ENCODE measurements around the gene FXR2. TPM values are rescaled to one million over a fixed set of nuclear protein-coding genes. Genes with fewer than 3 reads are reported as not detected.
A peak's percentile ranks its signal among the peaks of the same experiment; 100 is the strongest.

Gene FXR2
- total and polyA plus RNA-seq, 9 of the 15 experiments (the other 6 are each of a cell fraction or from before 2014, with no cell fraction given), result 2.0 to 49.3 (median 24.5) TPM

GRCh38 chr17:7572338-7572587 is 42.4 kb downstream of the FXR2 start (continued):
- no peak for TF ChIP-seq BCOR (IDR thresholded peaks at IDR 0.05)
- no peak for TF ChIP-seq PHB2 (IDR thresholded peaks at IDR 0.05; ENCODE audit: low read depth)
- no peak for TF ChIP-seq CBFB (CRISPR knock-in tag; IDR thresholded peaks at IDR 0.05)
- TF ChIP-seq, protein P1, sequence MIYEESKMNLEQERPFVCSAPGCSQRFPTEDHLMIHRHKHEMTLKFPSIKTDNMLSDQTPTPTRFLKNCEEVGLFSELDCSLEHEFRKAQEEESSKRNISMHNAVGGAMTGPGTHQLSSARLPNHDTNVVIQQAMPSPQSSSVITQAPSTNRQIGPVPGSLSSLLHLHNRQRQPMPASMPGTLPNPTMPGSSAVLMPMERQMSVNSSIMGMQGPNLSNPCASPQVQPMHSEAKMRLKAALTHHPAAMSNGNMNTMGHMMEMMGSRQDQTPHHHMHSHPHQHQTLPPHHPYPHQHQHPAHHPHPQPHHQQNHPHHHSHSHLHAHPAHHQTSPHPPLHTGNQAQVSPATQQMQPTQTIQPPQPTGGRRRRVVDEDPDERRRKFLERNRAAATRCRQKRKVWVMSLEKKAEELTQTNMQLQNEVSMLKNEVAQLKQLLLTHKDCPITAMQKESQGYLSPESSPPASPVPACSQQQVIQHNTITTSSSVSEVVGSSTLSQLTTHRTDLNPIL (CRISPR knock-in tag; IDR thresholded peaks at IDR 0.05), result no peak
- TF ChIP-seq MAX (CRISPR knock-in tag; IDR thresholded peaks at IDR 0.05), result peak; percentile 97
- no peak for TF ChIP-seq PTTG1 (tag; IDR thresholded peaks at IDR 0.05; ENCODE audit: low read depth)
- peak; percentile 77 for TF ChIP-seq SPI1 (IDR thresholded peaks at IDR 0.05; ENCODE audit: borderline replicate concordance, low read depth, low read length)
- no peak for TF ChIP-seq CBX3 (IDR thresholded peaks at IDR 0.05; ENCODE audit: borderline replicate concordance in 1 of 2, low read length in 2 of 2)
- TF ChIP-seq, protein P2, sequence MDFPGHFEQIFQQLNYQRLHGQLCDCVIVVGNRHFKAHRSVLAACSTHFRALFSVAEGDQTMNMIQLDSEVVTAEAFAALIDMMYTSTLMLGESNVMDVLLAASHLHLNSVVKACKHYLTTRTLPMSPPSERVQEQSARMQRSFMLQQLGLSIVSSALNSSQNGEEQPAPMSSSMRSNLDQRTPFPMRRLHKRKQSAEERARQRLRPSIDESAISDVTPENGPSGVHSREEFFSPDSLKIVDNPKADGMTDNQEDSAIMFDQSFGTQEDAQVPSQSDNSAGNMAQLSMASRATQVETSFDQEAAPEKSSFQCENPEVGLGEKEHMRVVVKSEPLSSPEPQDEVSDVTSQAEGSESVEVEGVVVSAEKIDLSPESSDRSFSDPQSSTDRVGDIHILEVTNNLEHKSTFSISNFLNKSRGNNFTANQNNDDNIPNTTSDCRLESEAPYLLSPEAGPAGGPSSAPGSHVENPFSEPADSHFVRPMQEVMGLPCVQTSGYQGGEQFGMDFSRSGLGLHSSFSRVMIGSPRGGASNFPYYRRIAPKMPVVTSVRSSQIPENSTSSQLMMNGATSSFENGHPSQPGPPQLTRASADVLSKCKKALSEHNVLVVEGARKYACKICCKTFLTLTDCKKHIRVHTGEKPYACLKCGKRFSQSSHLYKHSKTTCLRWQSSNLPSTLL (IDR thresholded peaks at IDR 0.05), result no peak
- TF ChIP-seq NR4A1 (CRISPR knock-in tag; IDR thresholded peaks at IDR 0.05), result no peak
- TF ChIP-seq NR4A1 (tag; IDR thresholded peaks at IDR 0.05), result no peak
- TF ChIP-seq NR2C1 (IDR thresholded peaks at IDR 0.05), result no peak
- TF ChIP-seq NR2C1 (tag; IDR thresholded peaks at IDR 0.05), result peak; percentile 15; the same call in 1 of the 2 replicates
- TF ChIP-seq RB1 (IDR thresholded peaks at IDR 0.05; ENCODE audit: low read depth), result no peak
- TF ChIP-seq ELF1 (tag; IDR thresholded peaks at IDR 0.05), result peak; percentile 96
- no peak for TF ChIP-seq HDGF (IDR thresholded peaks at IDR 0.05)
- TF ChIP-seq E4F1 (CRISPR knock-in tag; IDR thresholded peaks at IDR 0.05; ENCODE audit: borderline replicate concordance), result no peak
- TF ChIP-seq ZNF224 (CRISPR knock-in tag; IDR thresholded peaks at IDR 0.05), result no peak
- TF ChIP-seq ETV1 (tag; conservative IDR thresholded peaks at IDR 0.05; ENCODE audit: low read depth), result peak; percentile 68
- TF ChIP-seq SMARCB1 (IDR thresholded peaks at IDR 0.05; ENCODE audit: insufficient read length, low read depth), result no peak
- no peak for TF ChIP-seq RFX1 (IDR thresholded peaks at IDR 0.05)
- no peak for TF ChIP-seq MTA3 (IDR thresholded peaks at IDR 0.05; ENCODE audit: borderline replicate concordance)
- TF ChIP-seq NRF1 (conservative IDR thresholded peaks at IDR 0.05 in 1 of 2, IDR thresholded peaks at IDR 0.05 in 1 of 2), result no peak; a peak in 1 of 4 replicates
- no peak for TF ChIP-seq TAF15 (IDR thresholded peaks at IDR 0.05; ENCODE audit: low read depth, low read length)
- TF ChIP-seq THRB (CRISPR knock-in tag; conservative IDR thresholded peaks at IDR 0.05), result no peak
- no peak for TF ChIP-seq MECOM (CRISPR knock-in tag; IDR thresholded peaks at IDR 0.05)

Measured in K562 (cell line).